SIG-M5 (cell line): ENCODE data around the gene CSF2RB.
"Not testable (repeated sequence)": the region's sequence is repeated elsewhere in the genome, so short reads cannot be mapped to it uniquely, and the experiment has no call there.

Source experiments
- DNase-seq: peaks from one replicate; lab custom pipeline; 2025; lab: John Stamatoyannopoulos, UW

Gene CSF2RB

DNA sequence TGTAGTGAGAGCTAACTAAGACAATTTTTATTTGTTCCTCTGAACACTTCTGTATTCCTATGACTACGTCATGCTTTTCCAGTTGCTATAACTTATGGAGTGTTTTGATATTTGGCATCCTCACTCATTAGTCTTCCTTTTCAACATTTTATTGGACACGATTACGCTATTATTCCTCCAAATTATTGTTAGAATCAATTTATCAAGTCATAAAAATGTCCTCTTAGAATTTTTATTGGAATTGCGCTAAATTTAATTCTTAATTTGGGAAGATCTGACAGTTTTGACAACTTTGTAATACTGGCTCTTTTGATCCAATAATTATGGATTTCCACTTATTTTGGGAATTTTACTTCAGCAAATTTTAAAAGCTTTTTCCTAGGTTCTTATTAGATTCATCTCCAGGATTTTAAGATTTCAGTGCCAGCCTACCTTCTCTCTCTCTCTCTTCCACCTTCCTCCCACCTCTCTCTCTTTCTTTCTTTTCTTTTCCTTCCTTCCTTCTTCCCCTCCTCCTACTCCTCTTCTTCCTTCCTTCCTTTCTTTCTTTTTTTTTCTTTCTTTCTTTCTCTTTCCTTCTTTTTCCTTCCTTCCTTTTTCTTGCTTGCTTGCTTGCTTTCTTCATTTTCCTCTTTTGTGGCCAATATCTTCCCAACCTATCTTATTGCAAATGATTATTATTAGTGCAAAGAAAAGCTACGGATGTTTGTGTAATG lies 55.0 kb downstream of the CSF2RB start:
- no peak for DNase-seq

DNA sequence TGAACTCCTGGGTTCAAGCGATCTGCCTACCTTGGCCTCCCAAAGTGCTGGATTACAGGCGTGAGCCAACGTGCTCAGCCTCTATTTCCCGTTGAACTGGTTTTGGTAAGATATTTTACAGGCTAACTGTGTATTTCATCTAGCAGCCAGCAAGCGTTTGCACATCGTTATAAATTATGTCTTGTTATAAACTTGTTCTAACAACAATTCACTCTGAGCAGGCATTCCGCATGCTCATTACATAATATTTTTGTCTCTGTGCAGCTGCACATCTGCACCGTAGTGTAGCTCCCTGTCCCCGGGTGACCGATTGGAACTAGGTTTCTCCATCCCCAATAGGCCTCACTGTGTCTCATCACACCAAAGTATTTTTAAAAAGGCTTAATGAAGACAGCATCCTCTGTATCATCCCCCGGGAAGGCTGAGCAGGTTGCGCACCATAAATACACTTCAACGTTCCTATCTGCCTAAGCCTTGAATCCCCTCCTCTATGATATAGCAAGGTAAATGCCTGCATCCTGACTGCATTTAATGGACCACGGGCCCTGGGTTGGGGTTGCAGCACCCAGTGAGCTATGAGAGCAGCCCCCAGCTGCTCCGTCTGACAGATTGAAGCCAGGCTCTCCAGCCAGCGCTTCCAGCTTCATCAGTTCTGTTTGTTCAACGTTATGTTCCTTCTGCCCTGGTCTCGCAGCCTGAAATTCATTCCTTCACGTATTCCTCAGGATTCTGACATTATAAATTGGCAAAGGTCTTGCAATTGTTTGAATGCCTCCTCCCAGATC lies 58.1 kb downstream of the CSF2RB start:
- DNase-seq, result no peak

DNA sequence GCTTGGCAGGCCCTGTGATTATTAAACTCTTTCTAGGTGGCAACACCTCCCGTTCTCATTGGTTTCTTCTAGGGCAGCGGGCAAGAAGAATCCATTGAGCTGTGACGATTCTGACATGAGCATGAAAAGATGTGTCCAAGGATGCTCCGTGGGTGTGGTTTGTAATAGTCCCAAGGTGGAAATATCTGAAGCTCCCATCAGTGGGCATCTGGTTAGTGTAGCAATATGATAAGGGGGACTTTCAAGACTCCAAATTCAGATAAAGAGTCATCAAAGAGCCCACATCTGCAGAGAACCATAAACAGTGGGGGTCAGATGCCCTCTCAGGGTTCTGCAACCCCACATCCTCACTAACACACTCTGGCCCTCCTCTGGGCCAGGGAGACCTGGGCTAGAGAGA lies 63.2 kb downstream of the CSF2RB start:
- no peak for DNase-seq

DNA sequence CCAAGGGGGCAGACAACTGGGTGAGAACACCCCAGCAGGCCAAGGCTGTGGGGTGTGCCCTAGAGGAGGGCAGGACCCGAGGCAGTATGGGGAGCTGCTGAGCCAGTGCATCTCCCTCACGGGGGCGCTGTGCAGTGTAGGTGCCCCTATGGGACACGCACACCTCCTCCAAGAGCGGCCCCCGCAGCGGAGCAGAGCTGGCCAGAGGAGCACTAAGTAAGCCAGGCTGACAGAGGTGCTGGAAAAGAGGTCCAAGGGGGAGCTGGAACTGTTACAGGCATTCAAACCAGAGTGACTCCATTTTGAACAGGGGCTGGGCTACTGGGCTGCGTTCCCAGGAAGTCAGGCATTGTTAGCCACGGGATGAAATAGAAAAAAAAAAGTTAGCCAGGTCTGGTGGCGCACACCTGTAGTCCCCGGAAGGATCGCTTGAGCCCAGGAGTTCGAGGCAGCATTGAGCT lies 64.0 kb downstream of the CSF2RB start:
- DNase-seq, result no peak

DNA sequence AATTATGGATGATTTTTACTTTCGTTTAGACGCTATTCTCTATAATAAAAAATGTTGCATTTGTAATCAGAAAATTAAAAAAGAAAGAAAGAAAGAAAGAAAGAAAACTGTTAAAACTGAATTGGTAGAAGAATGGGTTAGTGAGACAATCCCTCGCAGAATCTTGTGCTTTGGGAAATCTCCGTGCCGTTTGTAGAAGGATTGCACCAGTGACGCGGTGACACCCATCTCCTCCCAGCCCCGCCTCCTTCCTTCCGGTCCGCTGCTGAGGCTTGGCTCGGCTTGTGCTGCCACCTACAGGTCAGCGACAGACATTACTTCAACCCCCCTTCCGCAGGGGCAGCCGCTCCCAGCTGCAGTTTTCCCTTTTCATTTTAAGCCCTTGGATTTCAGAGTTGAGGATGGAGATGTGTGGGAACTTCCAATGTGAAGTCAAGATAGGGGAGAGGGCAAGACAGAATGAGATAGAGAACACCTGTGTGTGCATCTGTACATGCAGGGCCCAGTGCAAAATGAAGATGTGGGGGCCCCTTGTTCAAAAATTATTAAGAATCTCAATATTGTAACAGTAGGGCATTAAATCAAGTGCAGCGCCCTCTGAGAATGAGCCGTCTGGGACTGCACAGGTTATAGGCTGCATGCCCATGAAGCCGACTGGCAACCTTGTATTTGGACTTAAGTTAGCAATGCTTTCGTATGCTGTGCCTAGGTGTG lies 64.7 kb downstream of the CSF2RB start:
- peak; percentile 51 for DNase-seq

DNA sequence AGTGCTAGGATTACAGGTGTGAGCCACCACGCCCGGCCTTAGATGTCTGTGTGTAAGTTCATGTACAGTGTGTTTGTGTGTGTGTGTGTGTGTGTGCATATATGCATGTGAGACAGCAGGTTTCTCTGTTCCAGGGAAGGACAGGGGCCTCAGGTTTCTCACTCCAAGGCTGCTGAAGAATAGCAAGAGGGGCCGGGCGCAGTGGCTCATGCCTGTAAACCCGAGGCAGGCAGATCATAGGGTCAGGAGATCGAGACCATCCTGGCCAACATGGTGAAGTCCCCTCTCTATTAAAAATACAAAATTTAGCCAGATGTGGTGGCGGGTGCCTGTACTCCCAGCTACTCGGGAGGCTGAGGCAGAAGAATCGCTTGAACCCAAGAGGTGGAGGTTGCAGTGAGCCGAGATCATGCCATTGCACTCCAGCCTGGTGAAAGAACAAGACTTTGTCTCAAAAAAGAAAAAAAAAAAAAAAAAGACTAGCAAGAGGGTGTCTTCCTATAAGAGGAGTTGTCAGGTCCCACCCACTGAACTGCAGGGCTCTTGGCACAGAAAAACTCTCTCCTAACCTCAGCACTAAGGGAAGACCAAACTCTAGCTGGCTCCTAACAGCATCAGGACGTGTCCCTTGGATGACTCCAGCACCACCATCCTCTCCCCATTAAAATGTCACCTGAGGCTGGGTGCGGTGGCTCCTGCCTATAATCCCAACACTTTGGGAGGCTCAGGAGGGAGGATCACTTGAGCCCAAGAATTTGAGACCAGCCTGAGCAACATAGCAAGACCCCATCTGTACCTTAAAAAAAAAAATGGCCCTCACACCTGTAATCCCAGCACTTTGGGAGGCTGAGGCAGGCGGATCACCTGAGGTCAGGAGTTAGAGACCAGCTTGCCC lies 65.8 kb downstream of the CSF2RB start:
- no peak for DNase-seq

DNA sequence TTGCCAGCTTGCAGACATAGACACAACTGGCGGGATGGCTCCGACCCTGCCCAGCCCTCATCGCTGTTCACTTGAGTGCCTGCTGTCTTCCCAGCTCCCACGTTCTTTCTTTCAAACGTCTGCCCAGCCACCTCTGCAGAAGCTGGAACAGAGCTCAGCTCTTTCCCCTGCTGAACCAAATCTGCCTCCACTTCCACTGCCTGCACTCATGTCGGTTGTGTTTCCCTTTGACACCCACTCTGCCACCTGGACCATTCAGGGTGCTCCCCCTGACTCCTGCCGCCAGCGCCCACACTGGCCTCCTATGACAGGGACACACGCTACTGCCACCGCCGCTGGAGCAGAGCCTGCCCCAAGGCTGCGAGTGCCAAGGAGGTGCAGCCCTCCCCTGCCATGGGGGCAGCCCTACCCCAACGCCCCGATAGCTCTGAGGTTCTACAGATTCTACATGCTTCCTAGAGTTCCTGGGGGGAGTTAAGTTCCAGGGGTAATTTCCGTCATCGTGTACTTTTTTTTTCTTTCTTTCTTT lies 67.9 kb downstream of the CSF2RB start:
- no peak for DNase-seq

DNA sequence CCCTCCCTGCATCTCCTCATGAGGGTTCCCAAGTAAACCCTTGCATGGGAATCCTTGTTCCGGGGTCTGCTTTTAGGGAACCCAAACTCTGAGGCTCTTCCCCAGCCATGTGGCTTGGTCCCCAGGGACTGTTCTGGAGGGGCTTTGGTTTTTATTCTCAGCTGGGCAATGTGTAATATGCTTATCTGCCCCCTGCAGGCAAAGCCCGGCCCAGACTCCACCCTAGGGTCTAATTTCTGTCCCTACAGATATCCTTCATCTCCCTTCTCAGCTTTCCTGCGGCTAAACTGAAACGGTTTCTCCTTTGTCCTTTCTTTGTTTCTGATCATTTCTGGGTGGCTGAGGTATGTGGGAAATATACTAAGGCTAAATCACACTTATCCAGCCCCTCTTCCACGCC lies 68.7 kb downstream of the CSF2RB start:
- DNase-seq, result no peak

DNA sequence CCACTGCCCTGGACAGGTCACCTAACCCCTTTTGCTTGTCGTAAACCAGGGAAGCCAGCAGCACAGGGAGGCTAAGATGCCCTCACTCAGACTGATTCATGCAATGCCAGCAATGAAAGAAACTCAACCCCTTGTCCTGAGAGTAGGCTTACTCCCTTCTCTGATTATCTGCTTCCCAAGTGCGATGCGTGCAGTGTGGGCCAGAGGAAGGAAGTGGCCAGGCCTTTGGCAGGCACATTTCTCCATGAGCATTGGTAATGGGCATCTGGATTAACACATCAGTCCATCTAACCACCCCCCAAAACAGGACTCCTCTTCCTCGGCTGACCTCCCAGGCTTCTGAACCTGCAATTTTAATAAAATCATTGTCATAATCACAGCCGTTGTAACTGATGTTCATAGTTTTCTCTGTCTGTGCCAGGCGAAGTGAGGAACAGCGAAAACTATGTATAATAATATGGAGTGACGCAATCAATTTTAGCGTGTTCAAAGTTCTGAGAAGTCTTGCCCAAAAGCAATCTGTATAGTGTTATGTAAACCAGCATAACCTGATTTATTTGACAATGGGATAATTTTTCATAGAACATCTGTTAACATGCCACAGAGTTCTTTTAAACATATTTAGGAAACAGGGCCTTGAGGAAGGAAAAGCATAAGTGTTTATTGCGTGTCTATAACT lies 71.9 kb downstream of the CSF2RB start:
- no peak for DNase-seq

DNA sequence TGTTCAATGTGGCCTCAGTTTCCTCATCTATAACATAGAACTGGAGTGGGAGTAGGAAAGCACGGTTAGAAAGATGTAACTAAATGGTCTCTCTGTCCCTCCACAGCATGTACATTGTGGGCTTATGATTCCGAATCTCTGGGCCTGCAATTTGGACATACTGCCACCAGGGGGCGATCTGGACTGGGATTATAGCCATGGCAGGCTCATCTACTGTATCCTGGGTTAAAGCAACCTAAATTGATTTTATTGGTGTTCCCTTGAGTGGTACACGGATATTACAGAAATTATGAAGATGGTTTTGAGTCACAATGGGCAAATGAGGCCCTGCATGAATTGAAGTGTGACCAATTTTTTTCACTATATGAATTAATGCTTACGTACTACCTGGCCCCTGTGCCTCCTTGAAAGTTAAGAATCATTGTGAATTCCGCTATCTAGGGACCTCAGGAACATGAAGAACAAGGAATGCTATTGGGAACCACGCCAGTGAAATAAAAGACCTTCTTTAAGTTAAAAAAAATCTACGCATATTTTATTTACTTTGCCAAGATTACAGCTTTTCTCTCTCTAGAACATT lies 72.9 kb downstream of the CSF2RB start:
- no peak for DNase-seq

DNA sequence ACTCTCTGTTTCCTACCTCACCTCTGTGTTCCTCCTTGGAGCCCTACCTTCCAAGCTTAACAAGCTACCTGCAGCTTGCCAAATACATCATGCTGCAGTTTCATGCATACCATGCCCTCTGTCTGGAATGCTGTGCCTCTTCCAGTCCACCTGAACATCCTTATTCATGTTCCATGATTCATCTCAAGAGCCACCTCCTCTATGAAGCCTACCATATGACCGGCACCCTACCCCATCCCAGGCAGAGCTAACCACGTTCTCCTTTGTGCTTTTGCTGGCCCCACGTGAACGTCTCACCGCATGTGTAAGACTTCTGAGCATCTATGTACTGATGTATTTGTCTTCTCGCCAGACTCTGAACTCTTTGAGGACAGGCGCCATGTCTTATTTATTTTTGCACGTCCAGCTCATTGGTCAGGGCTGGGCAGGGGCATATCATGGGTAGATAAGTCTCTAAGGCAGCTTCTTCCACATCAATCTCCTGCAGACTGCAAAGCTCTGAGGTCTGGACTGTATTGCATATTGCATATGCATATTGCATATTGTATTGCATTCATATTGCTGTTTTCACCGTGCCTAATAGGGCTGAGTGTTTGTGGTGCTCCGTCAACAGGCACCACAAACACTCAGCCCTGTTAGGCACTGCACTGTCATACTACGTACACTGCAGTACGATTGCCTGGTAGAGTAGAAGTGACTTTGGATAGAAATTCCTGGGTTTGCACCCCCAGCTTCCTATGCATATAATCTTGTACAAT lies 74.8 kb downstream of the CSF2RB start:
- no peak for DNase-seq

DNA sequence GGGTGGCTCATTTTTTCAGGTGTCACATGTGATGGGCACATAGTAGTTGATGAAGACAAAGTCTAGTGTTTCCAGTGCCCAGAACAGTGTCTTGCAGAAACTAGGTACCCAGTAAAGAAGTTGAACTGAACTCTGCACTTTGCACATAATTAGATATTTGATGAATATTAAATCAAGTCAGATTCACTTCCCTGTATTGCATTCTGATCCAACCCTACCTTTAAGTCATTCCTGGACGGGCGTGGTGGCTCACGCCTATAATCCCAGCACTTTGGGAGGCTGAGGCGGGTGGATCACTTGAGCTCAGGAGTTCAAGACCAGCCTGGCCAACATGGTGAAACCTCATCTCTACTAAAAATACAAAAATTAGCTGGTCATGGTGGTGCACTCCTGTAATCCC lies 75.6 kb downstream of the CSF2RB start:
- DNase-seq, result not testable (repeated sequence)
